ENCODE data around the gene ZNF778. TPM values are rescaled to one million over a fixed set of nuclear protein-coding genes. Genes with fewer than 3 reads are reported as not detected.
A peak's percentile ranks its signal among the peaks of the same experiment; 100 is the strongest.

Gene ZNF778
- total RNA-seq, 1 experiment from 2014 or later, result 31.2 TPM

DNA sequence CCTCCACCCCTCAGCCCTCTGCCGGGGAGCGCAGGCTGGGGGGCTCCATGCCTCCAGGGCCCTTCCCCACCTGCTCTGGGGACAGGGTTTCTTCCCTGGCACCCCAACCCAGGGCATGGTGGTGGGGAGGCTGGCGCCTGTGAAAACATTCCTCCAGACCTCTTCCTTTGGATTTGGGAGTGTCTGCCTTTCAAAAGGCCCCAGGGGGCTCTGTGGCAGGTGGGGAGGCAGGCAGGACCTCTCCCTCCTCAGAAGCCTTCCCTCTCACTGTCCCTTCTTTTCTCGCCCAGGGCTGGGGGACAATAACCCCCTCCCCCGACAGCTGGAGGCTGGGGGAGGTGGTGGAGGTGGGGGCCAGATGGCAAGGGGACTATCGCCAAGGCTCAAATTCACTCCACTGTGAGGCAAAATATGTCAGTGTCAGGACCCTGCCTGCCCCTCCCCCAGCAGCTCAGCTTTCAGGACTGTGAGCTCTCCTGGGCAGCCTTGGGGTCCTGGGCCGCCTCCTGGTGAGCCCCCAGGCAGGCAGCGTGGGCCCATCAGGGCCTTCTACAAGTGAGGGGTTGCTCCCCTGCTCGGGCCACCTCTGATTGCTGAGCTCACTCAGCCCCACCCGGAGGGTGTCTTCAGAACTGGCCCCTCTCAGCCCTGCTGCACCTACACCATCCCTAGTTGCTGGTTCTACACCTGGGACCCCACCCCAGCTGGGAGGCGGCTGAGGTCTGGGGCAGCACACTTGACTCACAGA is 44.2 kb upstream of the ZNF778 start (continued):
- no peak for TF ChIP-seq ZSCAN18 (CRISPR knock-in tag; IDR thresholded peaks at IDR 0.05)
- TF ChIP-seq ZNF219 (CRISPR knock-in tag; IDR thresholded peaks at IDR 0.05; ENCODE audit: borderline replicate concordance), result no peak
- TF ChIP-seq, protein P1, sequence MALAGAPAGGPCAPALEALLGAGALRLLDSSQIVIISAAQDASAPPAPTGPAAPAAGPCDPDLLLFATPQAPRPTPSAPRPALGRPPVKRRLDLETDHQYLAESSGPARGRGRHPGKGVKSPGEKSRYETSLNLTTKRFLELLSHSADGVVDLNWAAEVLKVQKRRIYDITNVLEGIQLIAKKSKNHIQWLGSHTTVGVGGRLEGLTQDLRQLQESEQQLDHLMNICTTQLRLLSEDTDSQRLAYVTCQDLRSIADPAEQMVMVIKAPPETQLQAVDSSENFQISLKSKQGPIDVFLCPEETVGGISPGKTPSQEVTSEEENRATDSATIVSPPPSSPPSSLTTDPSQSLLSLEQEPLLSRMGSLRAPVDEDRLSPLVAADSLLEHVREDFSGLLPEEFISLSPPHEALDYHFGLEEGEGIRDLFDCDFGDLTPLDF (CRISPR knock-in tag; IDR thresholded peaks at IDR 0.05), result no peak
- no peak for TF ChIP-seq FOXJ3 (CRISPR knock-in tag; IDR thresholded peaks at IDR 0.05; ENCODE audit: borderline replicate concordance)

DNA sequence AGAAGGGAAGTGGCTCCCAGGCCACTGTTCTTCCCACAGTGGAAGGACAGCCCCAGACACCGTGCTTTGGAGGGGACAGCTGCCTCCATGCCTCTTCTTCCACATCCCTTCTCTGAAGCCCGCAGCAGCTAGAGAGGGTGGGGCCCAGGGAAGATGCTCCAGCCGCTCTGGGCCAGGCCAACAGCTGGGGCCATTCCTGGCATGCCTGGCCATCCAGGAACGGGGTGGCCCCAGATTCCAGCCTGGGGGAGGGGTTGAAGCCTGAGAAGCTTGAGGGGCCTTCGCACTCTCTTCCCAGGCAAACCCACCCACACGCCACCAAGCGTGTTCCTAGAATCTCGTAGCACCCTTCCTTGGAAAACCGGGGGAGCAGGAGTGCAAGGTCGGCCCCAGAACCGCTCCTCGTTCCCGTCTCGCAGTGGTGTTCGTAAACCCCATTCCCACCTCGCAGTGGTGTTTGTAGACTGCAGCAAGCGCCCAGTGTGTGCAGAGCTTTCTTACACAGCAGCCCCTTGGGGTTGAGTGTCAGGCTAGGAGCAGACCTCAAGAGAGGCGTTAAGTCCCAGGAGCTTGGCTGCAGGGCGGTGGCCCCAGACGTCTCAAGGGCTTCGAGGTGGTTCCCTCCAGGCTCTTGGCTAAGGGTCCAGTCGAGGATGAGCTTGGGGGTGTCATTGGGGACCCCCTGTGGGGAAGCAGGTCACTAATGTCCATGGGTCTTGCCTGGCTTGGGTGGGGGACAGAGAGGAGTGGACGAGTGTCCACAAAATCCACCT is 43.3 kb upstream of the ZNF778 start:
- DNase-seq (ENCODE audit: low spot score), result peak; percentile 49

More for the DNA sequence above, 43.3 kb upstream of the ZNF778 start:
- no peak for TF ChIP-seq CBFB (CRISPR knock-in tag; IDR thresholded peaks at IDR 0.05; ENCODE audit: low read depth)
- no peak for TF ChIP-seq CREM (CRISPR knock-in tag; IDR thresholded peaks at IDR 0.05)
- TF ChIP-seq ZBTB43 (CRISPR knock-in tag; IDR thresholded peaks at IDR 0.05), result no peak
- TF ChIP-seq OVOL2 (CRISPR knock-in tag; IDR thresholded peaks at IDR 0.05; ENCODE audit: borderline replicate concordance), result no peak
- no peak for TF ChIP-seq CREB1 (CRISPR knock-in tag; IDR thresholded peaks at IDR 0.05)
- TF ChIP-seq, protein P2, sequence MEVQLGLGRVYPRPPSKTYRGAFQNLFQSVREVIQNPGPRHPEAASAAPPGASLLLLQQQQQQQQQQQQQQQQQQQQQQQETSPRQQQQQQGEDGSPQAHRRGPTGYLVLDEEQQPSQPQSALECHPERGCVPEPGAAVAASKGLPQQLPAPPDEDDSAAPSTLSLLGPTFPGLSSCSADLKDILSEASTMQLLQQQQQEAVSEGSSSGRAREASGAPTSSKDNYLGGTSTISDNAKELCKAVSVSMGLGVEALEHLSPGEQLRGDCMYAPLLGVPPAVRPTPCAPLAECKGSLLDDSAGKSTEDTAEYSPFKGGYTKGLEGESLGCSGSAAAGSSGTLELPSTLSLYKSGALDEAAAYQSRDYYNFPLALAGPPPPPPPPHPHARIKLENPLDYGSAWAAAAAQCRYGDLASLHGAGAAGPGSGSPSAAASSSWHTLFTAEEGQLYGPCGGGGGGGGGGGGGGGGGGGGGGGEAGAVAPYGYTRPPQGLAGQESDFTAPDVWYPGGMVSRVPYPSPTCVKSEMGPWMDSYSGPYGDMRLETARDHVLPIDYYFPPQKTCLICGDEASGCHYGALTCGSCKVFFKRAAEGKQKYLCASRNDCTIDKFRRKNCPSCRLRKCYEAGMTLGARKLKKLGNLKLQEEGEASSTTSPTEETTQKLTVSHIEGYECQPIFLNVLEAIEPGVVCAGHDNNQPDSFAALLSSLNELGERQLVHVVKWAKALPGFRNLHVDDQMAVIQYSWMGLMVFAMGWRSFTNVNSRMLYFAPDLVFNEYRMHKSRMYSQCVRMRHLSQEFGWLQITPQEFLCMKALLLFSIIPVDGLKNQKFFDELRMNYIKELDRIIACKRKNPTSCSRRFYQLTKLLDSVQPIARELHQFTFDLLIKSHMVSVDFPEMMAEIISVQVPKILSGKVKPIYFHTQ (CRISPR knock-in tag; IDR thresholded peaks at IDR 0.05), result no peak
- TF ChIP-seq, protein P3, sequence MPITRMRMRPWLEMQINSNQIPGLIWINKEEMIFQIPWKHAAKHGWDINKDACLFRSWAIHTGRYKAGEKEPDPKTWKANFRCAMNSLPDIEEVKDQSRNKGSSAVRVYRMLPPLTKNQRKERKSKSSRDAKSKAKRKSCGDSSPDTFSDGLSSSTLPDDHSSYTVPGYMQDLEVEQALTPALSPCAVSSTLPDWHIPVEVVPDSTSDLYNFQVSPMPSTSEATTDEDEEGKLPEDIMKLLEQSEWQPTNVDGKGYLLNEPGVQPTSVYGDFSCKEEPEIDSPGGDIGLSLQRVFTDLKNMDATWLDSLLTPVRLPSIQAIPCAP (CRISPR knock-in tag; IDR thresholded peaks at IDR 0.05), result no peak
- TF ChIP-seq NFATC4 (CRISPR knock-in tag; IDR thresholded peaks at IDR 0.05), result no peak
- no peak for TF ChIP-seq IRF2 (CRISPR knock-in tag; IDR thresholded peaks at IDR 0.05; ENCODE audit: borderline replicate concordance, low read depth)
- no peak overlapping the region for H3K27ac Mint-ChIP-seq
- H3K36me3 Mint-ChIP-seq, result no peaks in the 10 kb centered on the region
- peaks cover 12% of the 10 kb centered on the region for H3K4me1 Mint-ChIP-seq
- CTCF ChIA-PET, result interaction anchor here (1.0 to 2.8 kb wide), 8 partner anchors 10 to 437 kb away, joined by 3 to 14 read pairs (median 5); partner anchors contain the start of gene APRT
- POLR2A ChIA-PET, result interaction anchor here (1.6 kb wide), 1 partner anchor 25 kb away, joined by 4 read pairs; no protein-coding TSS in a partner anchor
- H3K27me3 Mint-ChIP-seq (ENCODE audit: low read depth), result peaks cover 6% of the 10 kb centered on the region; the same call in 1 of the 2 replicates
- ATAC-seq, result no peak
- no peak overlapping the region for H3K4me3 Mint-ChIP-seq
- no peaks in the 10 kb centered on the region for H3K9me3 Mint-ChIP-seq
